Upper lobe of left lung (tissue), 6 donors: ENCODE results near the gene WNK1. TPM values are rescaled to one million over a fixed set of nuclear protein-coding genes. Genes with fewer than 3 reads are reported as not detected.

Source experiments
- ATAC-seq, 2 donors: fragments of 200-7000 bp; cut with Tn5 transposase; one replicate each; pipeline ENCODE4 v1.9.1; 2022; ENCODE audit warnings: mild to moderate bottlenecking in 2 of 2, moderate library complexity in 2 of 2; ENCODE audit not compliant: low FRiP score in 2 of 2
- DNase-seq, 2 donors: peaks; one replicate each; pipeline ENCODE4 v3.0.0-alpha.2; 2019 to 2020
- H3K27ac ChIP-seq, 4 donors: fragments of 200-600 bp; sonication (generic); one replicate each; pipeline ENCODE4 v1.5.1; 2016 to 2019
- H3K27me3 ChIP-seq, 4 donors: fragments of 200-600 bp; sonication (generic); one replicate each; pipeline ENCODE4 v1.5.1; 2017 to 2019
- H3K36me3 ChIP-seq, 4 donors: fragments of 200-600 bp; sonication (generic); one replicate each; pipeline ENCODE4 v1.5.1; 2016 to 2019
- H3K4me1 ChIP-seq, 4 donors: fragments of 200-600 bp; sonication (generic); one replicate each; pipeline ENCODE4 v1.5.1; 2018 to 2019
- H3K4me3 ChIP-seq, 4 donors: fragments of 200-600 bp; sonication (generic); one replicate each; pipeline ENCODE4 v1.5.1; 2017 to 2019; ENCODE audit warnings: mild to moderate bottlenecking in 2 of 4, moderate library complexity in 1 of 4
- H3K9me3 ChIP-seq, 4 donors: fragments of 200-600 bp; sonication (generic); one replicate each; pipeline ENCODE4 v1.5.1; 2018 to 2019
- EP300 ChIP-seq, 4 donors: sonication (generic); formaldehyde crosslinking; IDR thresholded peaks; one replicate each; pipeline ENCODE4 v1.5.1; 2017; ENCODE audit warnings: antibody characterized with exemption in 4 of 4, control low read depth in 2 of 4
- POLR2A ChIP-seq, 4 donors: fragments of 450-650 bp; IDR thresholded peaks; one replicate each; pipeline ENCODE4 v1.5.1; 2016 to 2017; ENCODE audit warnings: antibody characterized with exemption in 4 of 4, mild to moderate bottlenecking in 2 of 4
- POLR2AphosphoS5 ChIP-seq, 2 donors: sonication (generic); formaldehyde crosslinking; IDR thresholded peaks; one replicate each; pipeline ENCODE4 v1.5.1; 2017; ENCODE audit warnings: antibody characterized with exemption in 2 of 2
- WGBS, 2 donors: methylation state at CpG; one replicate each; pipeline ENCODE4 v1.1.5; 2017 to 2018; 5-methylcytosine and 5-hydroxymethylcytosine counted together
- total RNA-seq, 6 donors: library from RNA; depleted of rRNA in 4 of 6; stranded (reverse); fragments of >200 nt in 4 of 6; gene quantifications; one replicate each; pipeline versions ENCODE4 v1.1.0 to v1.2.1, GENCODE V29; 2016 to 2021
- TF ChIP-seq, protein P1 (sequence below), 6 experiments: fragments of 450-650 bp in 4 of 6; fragments of 200-600 bp in 2 of 6; sonication (generic) in 2 of 6; IDR thresholded peaks; one replicate each; pipeline ENCODE4 v1.5.1; 2016 to 2019; ENCODE audit warnings: antibody characterized with exemption in 6 of 6
- donor health status: DM: no; HTN: no; CAD: no; lungs with moderate emphysema.
- donor health status: DM: no; HTN: yes; CAD: no; lungs with severe emphysema.

Gene WNK1
- total RNA-seq, 6 donors from 2014 or later: 184 to 288 (median 245) TPM

DNA sequence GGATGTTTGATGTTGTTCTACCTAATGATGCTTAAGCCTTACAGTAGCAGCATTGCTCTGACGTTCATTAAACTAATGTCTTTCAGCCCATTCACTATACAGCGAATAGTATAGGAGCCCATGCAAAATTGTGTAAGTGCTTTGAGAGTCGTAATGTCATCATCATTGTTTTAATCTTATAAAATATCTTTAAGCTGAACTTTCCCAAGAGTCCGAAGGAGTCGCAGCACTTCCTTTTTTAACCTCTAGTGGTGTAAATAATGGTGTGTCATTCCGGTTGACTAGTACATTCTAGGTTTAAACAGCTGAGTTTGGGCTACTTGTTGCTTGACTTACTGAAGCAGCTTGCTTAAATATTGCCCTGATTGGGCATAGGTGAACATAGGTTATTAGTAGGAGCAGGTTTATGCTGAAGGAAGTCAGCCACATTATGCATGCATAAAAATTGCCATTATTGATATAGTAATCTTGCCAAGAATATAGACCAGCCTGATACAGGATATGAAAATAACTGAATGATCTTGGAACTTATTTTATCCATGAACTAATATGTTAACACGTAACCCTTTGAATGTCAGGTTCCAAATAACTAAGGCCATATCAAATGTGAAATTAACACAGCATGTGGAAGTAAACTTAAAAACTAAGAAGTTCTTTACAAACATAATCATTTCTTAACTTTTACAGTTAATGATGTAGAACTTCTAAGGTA, 2.6 kb downstream of the WNK1 start:
- no peaks in the 10 kb centered on the region for H3K27me3 ChIP-seq
- ATAC-seq (no peak), DNase-seq (no peak)
- peaks cover 27 to 36% (median 31%) of the 10 kb centered on the region in 4 donors for H3K4me1 ChIP-seq
- H3K9me3 ChIP-seq: no peaks in the 10 kb centered on the region
- H3K36me3 ChIP-seq: no peaks in the 10 kb centered on the region
- peak overlapping the region; percentile 65 to 94 (median 88) for H3K4me3 ChIP-seq
- TF ChIP-seq POLR2A (IDR thresholded peaks at IDR 0.05): no peak
- no peak for TF ChIP-seq POLR2AphosphoS5 (IDR thresholded peaks at IDR 0.05)
- TF ChIP-seq, protein P1, sequence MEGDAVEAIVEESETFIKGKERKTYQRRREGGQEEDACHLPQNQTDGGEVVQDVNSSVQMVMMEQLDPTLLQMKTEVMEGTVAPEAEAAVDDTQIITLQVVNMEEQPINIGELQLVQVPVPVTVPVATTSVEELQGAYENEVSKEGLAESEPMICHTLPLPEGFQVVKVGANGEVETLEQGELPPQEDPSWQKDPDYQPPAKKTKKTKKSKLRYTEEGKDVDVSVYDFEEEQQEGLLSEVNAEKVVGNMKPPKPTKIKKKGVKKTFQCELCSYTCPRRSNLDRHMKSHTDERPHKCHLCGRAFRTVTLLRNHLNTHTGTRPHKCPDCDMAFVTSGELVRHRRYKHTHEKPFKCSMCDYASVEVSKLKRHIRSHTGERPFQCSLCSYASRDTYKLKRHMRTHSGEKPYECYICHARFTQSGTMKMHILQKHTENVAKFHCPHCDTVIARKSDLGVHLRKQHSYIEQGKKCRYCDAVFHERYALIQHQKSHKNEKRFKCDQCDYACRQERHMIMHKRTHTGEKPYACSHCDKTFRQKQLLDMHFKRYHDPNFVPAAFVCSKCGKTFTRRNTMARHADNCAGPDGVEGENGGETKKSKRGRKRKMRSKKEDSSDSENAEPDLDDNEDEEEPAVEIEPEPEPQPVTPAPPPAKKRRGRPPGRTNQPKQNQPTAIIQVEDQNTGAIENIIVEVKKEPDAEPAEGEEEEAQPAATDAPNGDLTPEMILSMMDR (IDR thresholded peaks at IDR 0.05): peak; percentile 41 to 70 (median 62)
- 4 to 7% methylated on average over 7 of the region's 7 CpGs for WGBS, 2 donors
- H3K27ac ChIP-seq: peak overlapping the region; percentile 94 to 100 (median 99)

DNA sequence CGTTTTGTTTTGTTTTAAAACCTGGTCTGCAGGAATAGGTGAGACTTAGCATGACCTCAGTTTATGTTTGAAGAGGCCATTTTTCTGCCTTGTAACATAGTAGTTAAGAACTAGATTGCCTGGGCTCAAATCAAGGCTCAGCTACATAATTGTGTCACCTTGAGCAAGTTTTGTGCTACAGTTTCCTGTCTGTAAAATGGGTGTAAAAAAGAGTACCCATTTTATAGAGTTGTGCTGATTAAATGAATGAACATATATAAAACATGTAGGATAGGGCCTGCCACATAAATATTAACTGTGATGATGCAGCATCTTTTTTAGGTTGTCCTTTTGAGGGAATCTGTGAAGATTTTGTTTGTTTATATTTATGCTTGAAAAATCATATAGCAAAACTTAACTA, 7.2 kb downstream of the WNK1 start:
- no peaks in the 10 kb centered on the region for H3K9me3 ChIP-seq
- H3K4me1 ChIP-seq: peaks cover 19 to 21% (median 20%) of the 10 kb centered on the region in 4 donors
- ATAC-seq (no peak), DNase-seq (no peak)
- H3K27me3 ChIP-seq: no peaks in the 10 kb centered on the region
- TF ChIP-seq POLR2A (IDR thresholded peaks at IDR 0.05) (no peak), POLR2AphosphoS5 (IDR thresholded peaks at IDR 0.05) (no peak), EP300 (IDR thresholded peaks at IDR 0.05) (no peak)
- TF ChIP-seq, protein P1 (IDR thresholded peaks at IDR 0.05): no peak
- H3K4me3 ChIP-seq: no peak overlapping the region
- H3K27ac ChIP-seq: no peak overlapping the region
- H3K36me3 ChIP-seq: peaks cover 0 to 5% (median 0%) of the 10 kb centered on the region in 4 donors
- WGBS, 2 donors: 81 to 86% methylated on average over 1 of the region's 1 CpG

DNA sequence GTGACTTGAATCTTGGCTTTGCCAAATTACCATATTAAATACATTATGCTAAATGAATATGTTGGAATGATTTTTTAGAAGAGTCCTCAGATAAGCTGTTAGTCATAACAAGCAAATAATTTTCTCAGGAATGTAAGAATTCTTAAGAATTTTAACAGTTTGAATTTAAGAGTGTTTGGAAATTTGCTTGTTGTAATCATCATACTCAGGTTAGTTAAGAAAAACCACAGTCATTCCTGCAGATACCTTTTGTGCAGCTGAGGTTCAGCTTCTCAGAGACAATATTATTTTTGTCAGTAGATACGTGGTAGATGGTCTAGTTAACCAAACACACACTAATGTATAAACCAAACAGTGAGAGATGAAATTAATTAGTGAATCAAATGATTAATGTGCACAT, 8.9 kb downstream of the WNK1 start:
- ATAC-seq (no peak), DNase-seq (no peak)
- peaks cover 10 to 17% (median 14%) of the 10 kb centered on the region in 4 donors for H3K4me1 ChIP-seq
- peaks cover 0 to 5% (median 0%) of the 10 kb centered on the region in 4 donors for H3K36me3 ChIP-seq
- no peaks in the 10 kb centered on the region for H3K27me3 ChIP-seq
- no peak overlapping the region for H3K27ac ChIP-seq
- 47 to 81% methylated on average over 1 of the region's 1 CpG for WGBS, 2 donors
- no peak overlapping the region for H3K4me3 ChIP-seq
- H3K9me3 ChIP-seq: no peaks in the 10 kb centered on the region
- TF ChIP-seq POLR2AphosphoS5 (IDR thresholded peaks at IDR 0.05) (no peak), POLR2A (IDR thresholded peaks at IDR 0.05) (no peak), EP300 (IDR thresholded peaks at IDR 0.05) (no peak)
- TF ChIP-seq, protein P1 (IDR thresholded peaks at IDR 0.05): no peak

DNA sequence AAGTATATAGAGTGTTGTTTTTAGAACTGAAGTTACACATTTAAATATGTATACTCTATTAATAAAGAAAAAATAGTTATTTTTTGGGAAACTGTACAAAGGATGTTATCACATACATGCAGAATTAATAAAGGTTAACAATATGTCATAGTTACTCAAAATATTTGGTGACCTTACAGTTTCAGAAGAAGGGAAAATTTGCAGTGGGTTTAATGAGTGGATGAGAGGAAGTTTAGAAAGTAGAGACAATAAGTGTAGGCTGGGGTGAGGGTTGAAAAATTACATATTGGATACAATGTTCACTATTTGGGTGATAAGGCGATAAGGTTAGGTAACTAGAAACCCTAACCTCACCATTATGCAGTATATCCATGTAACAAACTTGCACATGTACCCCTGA, 13.5 kb downstream of the WNK1 start:
- Histone ChIP-seq H3K27me3 (no peaks in the 10 kb centered on the region), H3K4me1 (peaks cover 11 to 36% (median 24%) of the 10 kb centered on the region in 4 donors), H3K27ac (no peak overlapping the region), H3K36me3 (peaks cover 0 to 5% (median 0%) of the 10 kb centered on the region in 4 donors), H3K4me3 (no peak overlapping the region), H3K9me3 (no peaks in the 10 kb centered on the region)
- WGBS, 2 donors: 90 to 100% methylated on average over 1 of the region's 1 CpG
- no peak for DNase-seq
- TF ChIP-seq, protein P1 (IDR thresholded peaks at IDR 0.05): no peak
- TF ChIP-seq POLR2AphosphoS5 (IDR thresholded peaks at IDR 0.05) (no peak), EP300 (IDR thresholded peaks at IDR 0.05) (no peak), POLR2A (IDR thresholded peaks at IDR 0.05) (no peak)
- no peak for ATAC-seq

DNA sequence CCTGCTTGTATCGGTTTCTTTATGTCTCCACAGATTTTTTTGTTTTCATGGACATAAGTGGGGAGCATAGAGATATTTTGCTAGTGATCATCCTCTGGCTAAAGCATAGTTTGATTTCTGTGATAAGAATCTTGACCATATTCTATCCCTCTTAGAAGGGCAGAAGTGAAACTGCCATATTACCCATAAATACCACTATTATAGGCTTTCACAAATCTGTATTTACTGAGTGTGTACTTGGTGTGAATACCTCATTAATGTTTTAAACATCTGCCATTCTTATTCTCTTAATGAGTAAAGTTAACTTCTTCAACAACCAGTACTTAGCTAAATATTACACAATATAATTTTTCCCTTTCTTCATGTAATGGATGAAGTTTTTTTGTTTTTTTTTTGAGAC, 16.1 kb downstream of the WNK1 start:
- H3K27me3 ChIP-seq: no peaks in the 10 kb centered on the region
- no peak overlapping the region for H3K27ac ChIP-seq
- H3K4me3 ChIP-seq: no peak overlapping the region
- no peak for ATAC-seq
- no peaks in the 10 kb centered on the region for H3K36me3 ChIP-seq
- TF ChIP-seq, protein P1 (IDR thresholded peaks at IDR 0.05): no peak
- no peak for TF ChIP-seq POLR2AphosphoS5 (IDR thresholded peaks at IDR 0.05)
- no peak for TF ChIP-seq POLR2A (IDR thresholded peaks at IDR 0.05)
- no peak for TF ChIP-seq EP300 (IDR thresholded peaks at IDR 0.05)
- 86 to 90% methylated on average over 1 of the region's 1 CpG for WGBS, 2 donors
- DNase-seq: no peak
- H3K9me3 ChIP-seq: no peaks in the 10 kb centered on the region
- H3K4me1 ChIP-seq: peaks cover 16 to 44% (median 34%) of the 10 kb centered on the region in 4 donors
